ENCODE measurements around the gene SLA2.

Gene SLA2

GRCh38 chr20:36574366-36575135, 71.4 kb downstream of the SLA2 start:
- ATAC-seq (ENCODE audit: insufficient read depth, low read depth), result peak; percentile 43
- Histone ChIP-seq H3K9ac (ENCODE audit: low read depth, low read length) (peak overlapping the region; percentile 97), H2AFZ (ENCODE audit: low read depth, low read length) (peak overlapping the region; percentile 85), H3K36me3 (ENCODE audit: insufficient read depth, low read length) (peaks cover 35% of the 10 kb centered on the region), H3K27ac (ENCODE audit: low read length) (peak overlapping the region; percentile 82), H3K79me2 (ENCODE audit: insufficient read depth, low read length) (peaks cover 59% of the 10 kb centered on the region), H3K4me3 (ENCODE audit: low read depth in 1 of 2, low read length in 2 of 2) (peak overlapping the region; percentile 59 to 65), H3K27me3 (ENCODE audit: insufficient read depth, low read length, poor library complexity) (no peaks in the 10 kb centered on the region), H4K20me1 (ENCODE audit: insufficient read depth, low read length) (peaks cover 39% of the 10 kb centered on the region), H3K9me3 (ENCODE audit: insufficient read depth, low read length, severe bottlenecking) (no peaks in the 10 kb centered on the region), H3K4me2 (ENCODE audit: insufficient read depth, low read length) (peak overlapping the region; percentile 95), H3K4me1 (ENCODE audit: insufficient read depth, low read length) (peaks cover 37% of the 10 kb centered on the region)
- DNase-seq, result peak; percentile 69
- no peak for TF ChIP-seq EZH2 (IDR thresholded peaks at IDR 0.05; ENCODE audit: borderline replicate concordance, low read depth, low read length, severe bottlenecking)
- peak; percentile 23 for TF ChIP-seq CTCF (IDR thresholded peaks at IDR 0.05; ENCODE audit: borderline replicate concordance, extremely low read depth, low read length, poor library complexity, severe bottlenecking)

GRCh38 chr20:36573798-36574365, 72.1 kb downstream of the SLA2 start:
- Histone ChIP-seq H3K4me3 (ENCODE audit: low read depth in 1 of 2, low read length in 2 of 2) (peak overlapping the region; percentile 59 to 65), H3K36me3 (ENCODE audit: insufficient read depth, low read length) (peaks cover 29% of the 10 kb centered on the region), H3K27me3 (ENCODE audit: insufficient read depth, low read length, poor library complexity) (no peaks in the 10 kb centered on the region), H4K20me1 (ENCODE audit: insufficient read depth, low read length) (peaks cover 34% of the 10 kb centered on the region), H2AFZ (ENCODE audit: low read depth, low read length) (peak overlapping the region; percentile 76), H3K4me2 (ENCODE audit: insufficient read depth, low read length) (peak overlapping the region; percentile 95), H3K9ac (ENCODE audit: low read depth, low read length) (peak overlapping the region; percentile 97), H3K4me1 (ENCODE audit: insufficient read depth, low read length) (peaks cover 37% of the 10 kb centered on the region), H3K79me2 (ENCODE audit: insufficient read depth, low read length) (peaks cover 55% of the 10 kb centered on the region), H3K9me3 (ENCODE audit: insufficient read depth, low read length, severe bottlenecking) (no peaks in the 10 kb centered on the region), H3K27ac (ENCODE audit: low read length) (peak overlapping the region; percentile 82)
- TF ChIP-seq EZH2 (IDR thresholded peaks at IDR 0.05; ENCODE audit: borderline replicate concordance, low read depth, low read length, severe bottlenecking), result no peak
- peak; percentile 12 for ATAC-seq (ENCODE audit: insufficient read depth, low read depth)
- peak; percentile 52 for DNase-seq

- peak within 1 kb of the TSS; percentile 82 for H3K27ac ChIP-seq (ENCODE audit: low read length)
- ATAC-seq (ENCODE audit: insufficient read depth, low read depth) (peak; percentile 86), DNase-seq (peak; percentile 97)
- TF ChIP-seq EZH2 (IDR thresholded peaks at IDR 0.05; ENCODE audit: borderline replicate concordance, low read depth, low read length, severe bottlenecking) (no peak), CTCF (IDR thresholded peaks at IDR 0.05; ENCODE audit: borderline replicate concordance, extremely low read depth, low read length, poor library complexity, severe bottlenecking) (no peak)
- H3K9me3 ChIP-seq (ENCODE audit: insufficient read depth, low read length, severe bottlenecking), result no peaks in the 10 kb centered on the region
- peak within 1 kb of the TSS; percentile 89 for H2AFZ ChIP-seq (ENCODE audit: low read depth, low read length)
- peak within 1 kb of the TSS; percentile 95 for H3K4me2 ChIP-seq (ENCODE audit: insufficient read depth, low read length)
- no peaks in the 10 kb centered on the region for H3K27me3 ChIP-seq (ENCODE audit: insufficient read depth, low read length, poor library complexity)
- H3K9ac ChIP-seq (ENCODE audit: low read depth, low read length), result peak within 1 kb of the TSS; percentile 97
- peaks cover 28% of the 10 kb centered on the region for H4K20me1 ChIP-seq (ENCODE audit: insufficient read depth, low read length)
- peaks cover 22% of the 10 kb centered on the region for H3K36me3 ChIP-seq (ENCODE audit: insufficient read depth, low read length)
- H3K79me2 ChIP-seq (ENCODE audit: insufficient read depth, low read length), result peaks cover 48% of the 10 kb centered on the region
- peaks cover 37% of the 10 kb centered on the region for H3K4me1 ChIP-seq (ENCODE audit: insufficient read depth, low read length)
- peak within 1 kb of the TSS; percentile 59 to 65 for H3K4me3 ChIP-seq (ENCODE audit: low read depth in 1 of 2, low read length in 2 of 2)
These were observed 72.7 kb downstream of the SLA2 start, which contains the start of gene TGIF2 for GRCh38 chr20:36573103-36573797. TGIF2 (plus strand) TSS chr20:36573597; CDS start chr20:36578775, 5,178 bp downstream.

All from DND-41 (cell line).